ENCODE results near the gene SMAD3.

GRCh38 chr15:67132276-67132675 lies 66.9 kb downstream of the SMAD3 start:
- no peak for TF ChIP-seq CTCF (IDR thresholded peaks at IDR 0.05; ENCODE audit: low read depth, low read length, missing input control)
- TF ChIP-seq REST (IDR thresholded peaks at IDR 0.05): no peak
- no peak for TF ChIP-seq SP1 (IDR thresholded peaks at IDR 0.05)

All from liver (tissue), 3 donors.